Peyer's patch (tissue), 4 donors: Measurements from ENCODE around the gene SLC11A1. TPM values are rescaled to one million over a fixed set of nuclear protein-coding genes. Genes with fewer than 3 reads are reported as not detected.
A peak's percentile ranks its signal among the peaks of the same experiment; 100 is the strongest.

Source experiments
- DNase-seq, 3 donors: peaks; one replicate each; pipeline ENCODE4 v3.0.0-alpha.2; 2017 to 2019
- H3K27ac ChIP-seq, 4 donors: fragments of 200-600 bp; sonication (generic); one replicate each; pipeline ENCODE4 v1.5.1; 2016 to 2019
- H3K27me3 ChIP-seq, 2 donors: fragments of 200-600 bp; sonication (generic); one replicate each; pipeline ENCODE4 v1.5.1; 2019
- H3K36me3 ChIP-seq, 3 donors: fragments of 200-600 bp; sonication (generic); one replicate each; pipeline ENCODE4 v1.5.1; 2016 to 2019
- H3K4me1 ChIP-seq, 4 donors: fragments of 200-600 bp; sonication (generic); one replicate each; pipeline ENCODE4 v1.5.1; 2016 to 2019
- H3K4me3 ChIP-seq, 4 donors: fragments of 200-600 bp; sonication (generic); 1 replicate in 3 of 4; 2 replicates in 1 of 4; pipeline ENCODE4 v1.5.1; 2016 to 2019; ENCODE audit warnings: mild to moderate bottlenecking in 1 of 4
- H3K9me3 ChIP-seq, 4 donors: fragments of 200-600 bp; sonication (generic); one replicate each; pipeline ENCODE4 v1.5.1; 2016 to 2019; ENCODE audit warnings: mild to moderate bottlenecking in 1 of 4
- POLR2A ChIP-seq, 2 donors: fragments of 450-650 bp; IDR thresholded peaks; one replicate each; pipeline ENCODE4 v1.5.1; 2017; ENCODE audit warnings: antibody characterized with exemption in 2 of 2, mild to moderate bottlenecking in 2 of 2, moderate library complexity in 2 of 2
- total RNA-seq, 4 donors: library from RNA; depleted of rRNA; stranded (reverse); fragments of >200 nt; gene quantifications; one replicate each; pipeline ENCODE4 v1.1.0, GENCODE V29; 2016
- TF ChIP-seq, protein P1 (sequence below), 6 experiments: fragments of 450-650 bp in 4 of 6; fragments of 200-600 bp in 2 of 6; sonication (generic) in 1 of 6; IDR thresholded peaks; one replicate each; pipeline ENCODE4 v1.5.1; 2017 to 2019; ENCODE audit warnings: antibody characterized with exemption in 6 of 6, mild to moderate bottlenecking in 3 of 6, moderate library complexity in 1 of 6

SLC11A1 gene
- total RNA-seq, 4 donors from 2014 or later: 2.8 to 21.5 (median 8.6) TPM

DNA sequence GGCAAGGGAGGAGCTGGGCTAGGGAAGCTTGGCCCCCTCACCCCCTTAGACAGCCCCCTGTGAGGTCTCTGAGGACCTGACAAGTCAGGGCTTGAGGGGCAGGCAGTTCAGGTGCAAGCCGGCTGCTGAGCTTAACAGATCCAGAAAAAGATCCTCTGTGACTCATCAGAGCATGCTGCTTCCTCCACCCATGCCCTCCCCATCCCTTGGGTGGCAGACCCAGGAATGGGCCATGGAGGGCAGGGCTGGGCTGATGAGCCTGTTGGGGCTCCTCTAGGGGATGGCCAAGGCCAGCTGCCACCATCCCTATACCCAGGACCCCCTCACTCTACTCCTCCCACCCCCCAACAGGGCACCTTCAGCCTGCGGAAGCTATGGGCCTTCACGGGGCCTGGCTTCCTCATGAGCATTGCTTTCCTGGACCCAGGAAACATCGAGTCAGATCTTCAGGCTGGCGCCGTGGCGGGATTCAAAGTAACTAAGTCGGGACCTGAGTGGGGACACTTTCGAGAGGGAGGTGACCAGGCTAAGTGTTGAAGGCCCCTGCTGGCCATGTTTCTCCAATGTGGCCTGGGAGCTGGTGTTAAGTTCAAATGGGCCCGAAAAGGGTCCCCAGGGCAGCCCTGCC is 1.9 kb downstream of the SLC11A1 start:
- Histone ChIP-seq H3K36me3 (no peaks in the 10 kb centered on the region), H3K9me3 (no peaks in the 10 kb centered on the region), H3K4me1 (peaks cover 0 to 9% (median 0%) of the 10 kb centered on the region in 4 donors), H3K27ac (no peak overlapping the region), H3K27me3 (no peaks in the 10 kb centered on the region), H3K4me3 (no peak overlapping the region)
- DNase-seq: peak in 1 of 3 donors; percentile 43
- TF ChIP-seq, protein P1, sequence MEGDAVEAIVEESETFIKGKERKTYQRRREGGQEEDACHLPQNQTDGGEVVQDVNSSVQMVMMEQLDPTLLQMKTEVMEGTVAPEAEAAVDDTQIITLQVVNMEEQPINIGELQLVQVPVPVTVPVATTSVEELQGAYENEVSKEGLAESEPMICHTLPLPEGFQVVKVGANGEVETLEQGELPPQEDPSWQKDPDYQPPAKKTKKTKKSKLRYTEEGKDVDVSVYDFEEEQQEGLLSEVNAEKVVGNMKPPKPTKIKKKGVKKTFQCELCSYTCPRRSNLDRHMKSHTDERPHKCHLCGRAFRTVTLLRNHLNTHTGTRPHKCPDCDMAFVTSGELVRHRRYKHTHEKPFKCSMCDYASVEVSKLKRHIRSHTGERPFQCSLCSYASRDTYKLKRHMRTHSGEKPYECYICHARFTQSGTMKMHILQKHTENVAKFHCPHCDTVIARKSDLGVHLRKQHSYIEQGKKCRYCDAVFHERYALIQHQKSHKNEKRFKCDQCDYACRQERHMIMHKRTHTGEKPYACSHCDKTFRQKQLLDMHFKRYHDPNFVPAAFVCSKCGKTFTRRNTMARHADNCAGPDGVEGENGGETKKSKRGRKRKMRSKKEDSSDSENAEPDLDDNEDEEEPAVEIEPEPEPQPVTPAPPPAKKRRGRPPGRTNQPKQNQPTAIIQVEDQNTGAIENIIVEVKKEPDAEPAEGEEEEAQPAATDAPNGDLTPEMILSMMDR (IDR thresholded peaks at IDR 0.05): no peak
- TF ChIP-seq POLR2A (IDR thresholded peaks at IDR 0.05): no peak

DNA sequence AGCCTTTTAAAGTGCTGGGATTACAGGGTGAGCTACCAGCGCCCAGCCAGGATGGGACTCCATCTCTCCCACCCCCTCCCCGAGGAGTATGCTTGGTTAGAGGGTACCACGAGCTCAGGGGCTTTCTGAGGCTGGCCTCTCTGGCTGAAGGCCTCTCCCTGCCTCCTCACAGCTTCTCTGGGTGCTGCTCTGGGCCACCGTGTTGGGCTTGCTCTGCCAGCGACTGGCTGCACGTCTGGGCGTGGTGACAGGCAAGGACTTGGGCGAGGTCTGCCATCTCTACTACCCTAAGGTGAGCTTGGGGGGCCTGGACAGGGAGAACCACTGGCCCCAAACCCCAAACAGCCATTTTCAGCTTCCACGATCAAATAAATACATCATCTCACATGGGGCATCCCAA is 2.9 kb downstream of the SLC11A1 start:
- no peak overlapping the region for H3K27ac ChIP-seq
- H3K9me3 ChIP-seq: no peaks in the 10 kb centered on the region
- H3K4me3 ChIP-seq: no peak overlapping the region
- no peak for DNase-seq
- H3K36me3 ChIP-seq: no peaks in the 10 kb centered on the region
- no peaks in the 10 kb centered on the region for H3K27me3 ChIP-seq
- TF ChIP-seq, protein P1 (IDR thresholded peaks at IDR 0.05): no peak
- TF ChIP-seq POLR2A (IDR thresholded peaks at IDR 0.05): no peak
- H3K4me1 ChIP-seq: peaks cover 0 to 9% (median 0%) of the 10 kb centered on the region in 4 donors

DNA sequence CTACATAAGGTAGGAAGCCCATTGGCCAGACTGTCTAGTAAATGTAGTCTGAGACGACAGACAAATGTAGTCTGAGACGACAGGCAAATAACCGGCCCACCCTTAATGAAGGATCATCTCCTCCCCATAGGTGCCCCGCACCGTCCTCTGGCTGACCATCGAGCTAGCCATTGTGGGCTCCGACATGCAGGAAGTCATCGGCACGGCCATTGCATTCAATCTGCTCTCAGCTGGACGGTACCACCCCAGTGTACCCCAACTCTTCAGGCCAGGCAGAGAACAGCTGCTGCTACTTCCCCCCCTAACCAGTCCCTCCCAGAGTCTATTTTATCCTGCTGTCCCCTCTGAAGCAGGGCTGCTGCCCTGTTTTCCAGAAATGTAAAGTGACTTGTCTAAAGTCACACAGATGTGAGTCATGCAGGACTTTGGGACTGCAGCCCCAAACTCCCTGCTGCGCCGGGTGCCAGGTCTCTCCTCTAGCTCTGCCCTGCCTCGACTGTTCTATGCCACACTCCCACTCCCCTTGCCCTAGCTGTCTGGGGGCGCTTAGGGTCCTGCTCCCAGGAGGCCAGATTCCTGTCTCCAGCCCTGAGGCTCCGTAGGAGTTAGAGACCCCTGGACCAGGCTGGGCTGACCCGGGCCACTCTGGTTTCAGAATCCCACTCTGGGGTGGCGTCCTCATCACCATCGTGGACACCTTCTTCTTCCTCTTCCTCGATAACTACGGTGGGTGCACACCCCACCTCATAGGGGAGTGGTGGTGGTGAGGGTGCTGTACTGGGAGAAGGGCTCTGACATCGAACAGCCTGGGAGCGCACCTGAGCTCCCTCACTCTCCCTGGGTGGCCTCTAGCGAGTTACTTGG is 4.7 kb downstream of the SLC11A1 start:
- peak overlapping the region in 1 of 4 donors; percentile 7 for H3K4me3 ChIP-seq

DNA sequence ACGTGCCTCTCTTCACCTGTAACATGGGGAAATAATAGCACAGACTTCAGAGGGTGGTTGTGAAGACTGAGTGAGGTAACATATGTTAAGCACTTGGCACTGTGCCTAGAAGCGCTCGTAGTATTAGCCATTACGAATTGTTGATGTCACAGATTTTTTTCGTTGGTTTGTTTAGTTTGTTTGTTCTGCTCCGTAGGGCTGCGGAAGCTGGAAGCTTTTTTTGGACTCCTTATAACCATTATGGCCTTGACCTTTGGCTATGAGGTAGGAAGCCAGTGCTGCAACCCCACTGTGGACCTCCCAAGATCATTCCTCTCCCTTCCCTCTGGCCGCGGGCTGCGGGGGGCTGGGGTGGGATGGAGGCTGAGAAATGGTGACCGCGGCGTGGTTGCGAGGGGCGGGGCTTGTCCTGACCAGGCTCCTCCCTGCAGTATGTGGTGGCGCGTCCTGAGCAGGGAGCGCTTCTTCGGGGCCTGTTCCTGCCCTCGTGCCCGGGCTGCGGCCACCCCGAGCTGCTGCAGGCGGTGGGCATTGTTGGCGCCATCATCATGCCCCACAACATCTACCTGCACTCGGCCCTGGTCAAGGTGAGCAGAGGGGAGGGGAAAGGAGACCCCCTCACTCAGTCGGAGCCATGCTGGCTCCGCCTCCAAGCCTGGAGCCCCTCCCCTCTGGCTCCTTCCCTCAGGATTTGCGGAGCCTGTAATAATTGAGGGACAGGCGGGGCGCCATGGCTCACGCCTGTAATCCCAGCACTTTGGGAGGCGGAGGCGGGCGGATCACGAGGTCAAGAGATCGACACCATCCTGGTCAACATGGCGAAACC is 5.5 kb downstream of the SLC11A1 start:
- H3K4me3 ChIP-seq: peak overlapping the region; percentile 7 to 51 (median 32)
- peaks cover 0 to 9% (median 0%) of the 10 kb centered on the region in 4 donors for H3K4me1 ChIP-seq
- TF ChIP-seq, protein P1 (IDR thresholded peaks at IDR 0.05): no peak

More for the DNA sequence above, 4.7 kb downstream of the SLC11A1 start:
- H3K36me3 ChIP-seq: no peaks in the 10 kb centered on the region
- no peaks in the 10 kb centered on the region for H3K27me3 ChIP-seq
- peak overlapping the region in 3 of 4 donors; percentile 15 to 78 (median 60) for H3K27ac ChIP-seq
- DNase-seq: peak in 2 of 3 donors; percentile 46 to 53
- H3K4me1 ChIP-seq: peaks cover 0 to 9% (median 0%) of the 10 kb centered on the region in 4 donors
- no peak for TF ChIP-seq POLR2A (IDR thresholded peaks at IDR 0.05)
- TF ChIP-seq, protein P1 (IDR thresholded peaks at IDR 0.05): no peak
- no peaks in the 10 kb centered on the region for H3K9me3 ChIP-seq

More for the DNA sequence above, 5.5 kb downstream of the SLC11A1 start:
- no peaks in the 10 kb centered on the region for H3K36me3 ChIP-seq
- H3K27me3 ChIP-seq: no peaks in the 10 kb centered on the region
- peak overlapping the region in 3 of 4 donors; percentile 15 to 78 (median 60) for H3K27ac ChIP-seq
- DNase-seq: peak in 2 of 3 donors; percentile 73 to 81
- no peaks in the 10 kb centered on the region for H3K9me3 ChIP-seq
